ENCODE measurements around the gene KRTAP10-12. TPM values are rescaled to one million over a fixed set of nuclear protein-coding genes. Genes with fewer than 3 reads are reported as not detected.
"Not testable (repeated sequence)": the region's sequence is repeated elsewhere in the genome, so short reads cannot be mapped to it uniquely, and the experiment has no call there.

The KRTAP10-12 gene
- total RNA-seq, 1 donor: not detected

GRCh38 chr21:44658913-44659595 lies 37.9 kb upstream of the KRTAP10-12 start:
- H3K4me1 ChIP-seq (ENCODE audit: insufficient read depth, low read length): peaks cover 27% of the 10 kb centered on the region
- H3K4me3 ChIP-seq (ENCODE audit: low read length): no peak overlapping the region
- peaks cover 6% of the 10 kb centered on the region for H3K9me3 ChIP-seq (ENCODE audit: low read depth, low read length)
- H3K27me3 ChIP-seq (ENCODE audit: insufficient read depth, low read length): peaks cover 2% of the 10 kb centered on the region

GRCh38 chr21:44661567-44661966 lies 35.4 kb upstream of the KRTAP10-12 start:
- not testable (repeated sequence) for H3K4me3 ChIP-seq (ENCODE audit: low read length); H3K9me3 ChIP-seq (ENCODE audit: low read depth, low read length); H3K27me3 ChIP-seq (ENCODE audit: insufficient read depth, low read length)
- H3K4me1 ChIP-seq (ENCODE audit: insufficient read depth, low read length): peaks cover 20% of the 10 kb centered on the region

DNA sequence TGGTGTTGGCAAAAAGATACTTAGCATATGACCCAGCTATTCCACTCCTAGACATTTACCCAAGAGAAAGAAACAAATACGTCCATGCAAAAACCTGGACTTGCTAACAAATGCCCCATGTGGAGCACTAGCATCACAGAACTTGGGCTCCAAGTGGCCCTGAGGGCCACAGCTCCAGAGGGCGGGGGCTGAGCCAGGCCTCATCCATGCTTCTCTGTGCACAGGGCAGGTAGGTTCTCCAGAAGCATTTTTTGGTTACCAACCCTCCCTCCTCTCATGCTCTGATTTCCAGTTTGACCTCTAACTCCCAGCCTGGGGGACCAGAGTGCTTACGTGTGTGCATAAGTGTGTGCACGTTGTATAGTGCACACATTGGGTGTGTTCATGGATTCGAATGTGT lies 32.3 kb upstream of the KRTAP10-12 start:
- H3K4me1 ChIP-seq (ENCODE audit: insufficient read depth, low read length): no peaks in the 10 kb centered on the region
- peaks cover 7% of the 10 kb centered on the region for H3K27me3 ChIP-seq (ENCODE audit: insufficient read depth, low read length)
- H3K4me3 ChIP-seq (ENCODE audit: low read length): no peak overlapping the region
- peaks cover 7% of the 10 kb centered on the region for H3K9me3 ChIP-seq (ENCODE audit: low read depth, low read length)

DNA sequence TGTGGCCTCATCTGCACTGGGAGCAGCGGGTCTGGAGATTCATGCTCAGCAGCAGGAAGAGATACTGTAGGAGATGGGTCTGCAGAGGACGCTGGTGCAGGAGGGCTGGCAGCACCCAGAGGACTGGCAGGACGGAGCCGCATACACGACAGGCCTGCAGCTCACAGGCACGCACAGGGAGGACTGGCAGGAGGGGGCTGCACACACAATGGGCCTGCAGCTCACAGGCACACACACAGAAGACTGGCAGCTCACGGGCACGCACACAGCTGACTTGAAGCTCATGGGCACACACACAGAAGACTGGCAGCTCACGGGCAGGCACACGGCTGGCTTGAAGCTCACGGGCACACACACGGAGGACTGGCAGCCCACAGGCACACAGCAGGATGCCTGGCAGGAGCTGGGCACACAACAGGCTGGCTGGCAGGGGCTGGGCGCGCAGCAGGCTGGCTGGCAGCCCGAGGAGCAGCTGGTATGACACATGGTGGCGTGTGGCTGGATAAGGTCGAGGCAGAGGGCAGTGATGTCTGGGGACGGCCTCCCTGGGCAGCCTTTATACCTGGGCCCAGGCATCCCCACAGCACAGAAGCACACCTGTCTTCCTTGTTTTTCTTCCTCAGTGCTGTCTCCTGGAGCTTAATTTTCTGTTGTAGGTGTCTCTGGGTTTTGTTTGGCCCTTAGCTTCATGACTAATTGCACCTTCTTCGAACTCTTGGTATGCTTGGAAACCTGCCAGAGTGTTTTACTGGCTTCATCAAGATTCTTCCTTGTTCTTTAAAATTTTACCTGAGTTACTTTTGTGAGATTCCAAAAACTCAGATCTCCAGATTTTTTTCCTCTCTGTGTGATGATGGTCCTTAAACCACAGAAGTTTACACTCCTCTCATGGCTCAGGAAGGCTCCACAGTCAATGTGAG lies 30.3 kb upstream of the KRTAP10-12 start, which contains the start of gene KRTAP12-2:
Gene KRTAP12-2 (minus strand): TSS at position 527 of the 920 bp plus-strand sequence. CDS start 41 bp downstream, at position 486.
- no peak within 1 kb of the TSS for H3K4me3 ChIP-seq (ENCODE audit: low read length)
- H3K4me1 ChIP-seq (ENCODE audit: insufficient read depth, low read length): no peaks in the 10 kb centered on the region
- peaks cover 7% of the 10 kb centered on the region for H3K27me3 ChIP-seq (ENCODE audit: insufficient read depth, low read length)
- H3K9me3 ChIP-seq (ENCODE audit: low read depth, low read length): peaks cover 7% of the 10 kb centered on the region

GRCh38 chr21:44667612-44668011 lies 29.4 kb upstream of the KRTAP10-12 start:
- Histone ChIP-seq H3K27me3 (ENCODE audit: insufficient read depth, low read length) (peaks cover 7% of the 10 kb centered on the region), H3K4me1 (ENCODE audit: insufficient read depth, low read length) (no peaks in the 10 kb centered on the region), H3K9me3 (ENCODE audit: low read depth, low read length) (peaks cover 7% of the 10 kb centered on the region), H3K4me3 (ENCODE audit: low read length) (no peak overlapping the region)

- Histone ChIP-seq H3K4me1 (ENCODE audit: insufficient read depth, low read length) (no peaks in the 10 kb centered on the region), H3K4me3 (ENCODE audit: low read length) (no peak overlapping the region), H3K27me3 (ENCODE audit: insufficient read depth, low read length) (peaks cover 4% of the 10 kb centered on the region), H3K9me3 (ENCODE audit: low read depth, low read length) (no peaks in the 10 kb centered on the region)
These were observed 26.1 kb upstream of the KRTAP10-12 start for GRCh38 chr21:44670642-44671432.

DNA sequence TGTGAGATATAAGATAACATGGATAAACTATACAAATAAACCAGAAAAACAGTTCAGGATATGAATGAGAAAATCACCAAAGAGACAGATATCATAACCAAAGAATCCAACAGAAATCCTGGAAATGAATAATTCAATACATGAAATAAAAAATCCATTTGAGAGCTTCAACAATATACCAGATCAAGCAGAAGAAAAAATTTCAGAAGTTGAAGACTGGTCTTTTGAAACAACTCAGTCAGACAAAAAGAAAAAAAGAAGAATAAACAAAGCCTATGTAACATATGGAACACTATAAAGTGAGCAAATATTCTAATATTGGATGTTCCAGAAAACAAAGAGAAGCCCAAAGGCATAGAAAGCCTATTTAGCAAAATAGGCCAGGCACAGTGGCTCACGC lies 25.1 kb upstream of the KRTAP10-12 start:
- H3K27me3 ChIP-seq (ENCODE audit: insufficient read depth, low read length): peaks cover 4% of the 10 kb centered on the region
- H3K9me3 ChIP-seq (ENCODE audit: low read depth, low read length): no peaks in the 10 kb centered on the region
- H3K4me1 ChIP-seq (ENCODE audit: insufficient read depth, low read length): no peaks in the 10 kb centered on the region
- no peak overlapping the region for H3K4me3 ChIP-seq (ENCODE audit: low read length)

GRCh38 chr21:44677881-44678280 lies 19.1 kb upstream of the KRTAP10-12 start:
- no peaks in the 10 kb centered on the region for H3K27me3 ChIP-seq (ENCODE audit: insufficient read depth, low read length)
- no peak overlapping the region for H3K4me3 ChIP-seq (ENCODE audit: low read length)
- H3K9me3 ChIP-seq (ENCODE audit: low read depth, low read length): no peaks in the 10 kb centered on the region
- H3K4me1 ChIP-seq (ENCODE audit: insufficient read depth, low read length): no peaks in the 10 kb centered on the region

GRCh38 chr21:44681152-44681551 lies 15.8 kb upstream of the KRTAP10-12 start:
- no peak overlapping the region for H3K4me3 ChIP-seq (ENCODE audit: low read length)
- no peaks in the 10 kb centered on the region for H3K9me3 ChIP-seq (ENCODE audit: low read depth, low read length)
- H3K4me1 ChIP-seq (ENCODE audit: insufficient read depth, low read length): no peaks in the 10 kb centered on the region
- no peaks in the 10 kb centered on the region for H3K27me3 ChIP-seq (ENCODE audit: insufficient read depth, low read length)

- H3K27me3 ChIP-seq (ENCODE audit: insufficient read depth, low read length): no peaks in the 10 kb centered on the region
- no peaks in the 10 kb centered on the region for H3K9me3 ChIP-seq (ENCODE audit: low read depth, low read length)
- no peaks in the 10 kb centered on the region for H3K4me1 ChIP-seq (ENCODE audit: insufficient read depth, low read length)
- H3K4me3 ChIP-seq (ENCODE audit: low read length): no peak within 1 kb of the TSS
These were observed 15.0 kb upstream of the KRTAP10-12 start, which contains the start of gene KRTAP12-1 for GRCh38 chr21:44681861-44682579. TSS of gene KRTAP12-1 (minus strand) at chr21:44682163. CDS start at chr21:44682123, 40 bp downstream.

GRCh38 chr21:44682580-44683151 lies 14.3 kb upstream of the KRTAP10-12 start:
- Histone ChIP-seq H3K27me3 (ENCODE audit: insufficient read depth, low read length) (no peaks in the 10 kb centered on the region), H3K4me1 (ENCODE audit: insufficient read depth, low read length) (no peaks in the 10 kb centered on the region)

DNA sequence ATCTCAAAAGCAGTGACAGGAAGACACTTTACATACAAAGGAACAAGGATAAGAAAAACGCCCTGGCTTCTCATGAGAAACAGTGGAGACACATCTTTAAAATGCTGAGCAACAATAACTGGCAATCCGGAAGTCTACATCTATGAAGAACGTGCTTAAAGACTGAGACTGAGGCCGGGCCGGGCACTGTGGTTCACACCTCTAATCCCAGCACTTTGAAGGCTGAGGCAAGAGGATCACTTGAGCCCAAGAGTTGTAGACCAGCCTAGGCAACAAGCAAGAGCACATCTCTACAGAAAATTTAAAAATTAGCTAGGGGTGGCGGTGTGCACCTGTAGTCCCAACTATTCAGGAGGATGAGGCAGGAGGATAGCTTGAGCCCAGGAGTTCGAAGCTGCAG lies 12.9 kb upstream of the KRTAP10-12 start:
- Histone ChIP-seq H3K9me3 (ENCODE audit: low read depth, low read length) (no peaks in the 10 kb centered on the region), H3K27me3 (ENCODE audit: insufficient read depth, low read length) (no peaks in the 10 kb centered on the region), H3K4me3 (ENCODE audit: low read length) (no peak overlapping the region), H3K4me1 (ENCODE audit: insufficient read depth, low read length) (no peaks in the 10 kb centered on the region)

More at GRCh38 chr21:44682580-44683151, 14.3 kb upstream of the KRTAP10-12 start:
- Histone ChIP-seq H3K4me3 (ENCODE audit: low read length) (no peak overlapping the region), H3K9me3 (ENCODE audit: low read depth, low read length) (no peaks in the 10 kb centered on the region)

DNA sequence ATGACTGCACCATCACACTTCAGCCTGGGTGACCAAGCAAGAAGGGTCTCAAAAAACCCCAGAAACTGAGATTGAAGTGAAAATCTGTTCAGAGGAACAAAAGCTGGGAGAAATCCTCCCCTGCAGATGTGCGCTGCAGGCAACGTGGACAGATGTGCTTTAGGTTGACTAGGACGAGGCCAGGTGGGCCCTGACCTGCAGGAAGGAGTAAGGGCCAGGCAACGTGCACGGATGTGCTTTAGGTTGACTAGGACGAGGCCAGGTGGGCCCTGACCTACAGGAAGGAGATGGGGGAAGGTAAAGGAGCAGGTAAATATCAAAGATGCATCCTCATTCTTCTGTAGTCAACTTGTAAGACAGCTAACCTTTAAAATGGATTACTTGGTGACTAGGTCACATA lies 12.5 kb upstream of the KRTAP10-12 start:
- Histone ChIP-seq H3K4me3 (ENCODE audit: low read length) (no peak overlapping the region), H3K9me3 (ENCODE audit: low read depth, low read length) (no peaks in the 10 kb centered on the region), H3K4me1 (ENCODE audit: insufficient read depth, low read length) (no peaks in the 10 kb centered on the region), H3K27me3 (ENCODE audit: insufficient read depth, low read length) (no peaks in the 10 kb centered on the region)

DNA sequence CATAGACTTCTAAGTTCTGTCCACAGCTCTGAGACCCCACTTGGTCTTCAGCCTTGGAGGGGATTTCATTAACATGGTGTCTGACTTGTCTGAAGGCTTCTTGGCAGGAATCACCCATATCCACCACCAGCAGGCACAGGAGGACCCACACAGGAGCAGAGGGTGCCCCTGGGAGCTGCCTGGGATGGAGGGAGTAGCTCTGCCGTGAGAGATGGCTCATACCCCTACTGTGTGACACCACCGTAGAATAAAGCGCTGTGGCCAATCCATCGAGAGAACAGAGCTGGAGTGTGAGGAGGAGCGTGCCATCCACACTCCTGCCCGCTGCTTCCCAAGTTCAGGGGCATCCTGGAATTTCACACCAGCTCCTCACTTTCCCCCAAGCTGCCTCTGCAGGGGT lies 11.9 kb upstream of the KRTAP10-12 start:
- H3K9me3 ChIP-seq (ENCODE audit: low read depth, low read length); H3K27me3 ChIP-seq (ENCODE audit: insufficient read depth, low read length); H3K4me3 ChIP-seq (ENCODE audit: low read length); H3K4me1 ChIP-seq (ENCODE audit: insufficient read depth, low read length): not testable (repeated sequence)
